GM18508 (cell line): ENCODE data around the gene PRRX2.

ENCODE experiments used
- ATAC-seq: cut with Tn5 transposase; IDR thresholded peaks from one replicate; pipeline ENCODE4 v1.9.1; 2021; ENCODE audit warnings: moderate number of reproducible peaks; ENCODE audit not compliant: insufficient read depth, unreplicated experiment

The PRRX2 gene

GRCh38 chr9:129698254-129698757 is 32.9 kb downstream of the PRRX2 start:
- no peak for ATAC-seq

DNA sequence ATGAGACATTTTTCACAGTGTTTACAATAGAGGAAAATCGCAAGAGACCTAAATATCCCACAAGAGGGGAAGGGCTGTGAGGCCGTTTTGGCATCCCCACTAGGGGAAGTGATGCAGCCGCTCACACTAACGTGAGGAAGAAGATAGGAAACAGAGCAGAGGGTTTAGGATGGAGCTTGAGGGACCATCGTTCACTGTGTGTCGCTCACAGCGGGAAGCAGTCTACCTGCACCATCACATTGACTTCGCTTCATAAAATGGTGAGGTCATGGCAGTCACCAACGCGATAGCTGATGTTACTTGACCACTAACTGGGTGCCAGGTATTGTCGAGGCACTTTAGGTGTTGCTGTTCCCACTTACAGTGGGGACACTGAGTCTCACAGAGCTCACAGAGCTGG is 35.6 kb downstream of the PRRX2 start:
- ATAC-seq, result no peak

- no peak for ATAC-seq
Measured at GRCh38 chr9:129701549-129701948, 36.1 kb downstream of the PRRX2 start.

DNA sequence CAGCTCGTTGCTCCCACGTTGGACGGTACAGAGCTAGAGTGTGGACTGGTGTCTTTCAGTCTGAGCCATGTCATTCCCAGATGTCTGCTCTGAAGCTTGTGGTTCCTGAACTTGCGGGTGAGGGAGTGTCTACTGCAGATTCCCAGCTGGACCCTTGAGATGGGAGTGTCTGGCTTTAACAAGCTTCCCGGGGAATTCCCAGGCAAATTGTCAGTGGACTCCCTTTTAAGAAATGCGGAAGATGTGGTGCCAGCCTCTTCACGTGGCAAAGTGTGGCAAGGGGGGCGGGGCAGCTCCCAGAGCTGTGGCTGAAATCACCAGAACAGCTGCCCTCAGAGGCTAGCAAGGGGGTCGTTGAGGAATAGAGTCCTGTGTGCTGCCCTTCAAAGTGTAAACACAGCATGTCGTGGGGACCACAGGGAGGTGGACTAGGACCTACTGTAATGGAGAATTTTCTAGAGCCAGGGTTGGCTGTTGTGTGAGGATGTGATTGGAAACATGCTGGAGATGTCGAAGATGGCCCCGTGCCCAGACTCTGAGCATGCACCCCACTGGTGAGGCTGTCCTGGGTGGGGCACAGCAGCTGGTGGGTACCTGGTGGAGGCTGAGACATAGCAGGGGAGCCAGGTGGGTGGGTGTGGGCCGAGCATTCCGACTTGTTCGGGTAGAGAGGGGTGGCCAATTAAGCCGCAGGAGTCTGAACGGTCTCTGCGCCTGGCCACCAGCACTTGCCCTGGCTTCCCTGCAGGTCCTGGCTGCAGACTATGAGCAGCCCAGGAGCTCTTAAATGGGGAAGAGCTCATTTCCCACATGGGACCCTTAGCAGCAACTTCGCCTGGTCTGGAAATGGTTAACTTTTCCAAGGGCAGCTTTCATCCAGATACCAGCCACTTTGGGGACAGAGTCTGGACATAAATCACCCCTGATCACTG is 37.4 kb downstream of the PRRX2 start:
- ATAC-seq, result no peak

GRCh38 chr9:129703667-129704355 is 38.4 kb downstream of the PRRX2 start:
- no peak for ATAC-seq

GRCh38 chr9:129704807-129705206 is 39.4 kb downstream of the PRRX2 start:
- ATAC-seq, result no peak

DNA sequence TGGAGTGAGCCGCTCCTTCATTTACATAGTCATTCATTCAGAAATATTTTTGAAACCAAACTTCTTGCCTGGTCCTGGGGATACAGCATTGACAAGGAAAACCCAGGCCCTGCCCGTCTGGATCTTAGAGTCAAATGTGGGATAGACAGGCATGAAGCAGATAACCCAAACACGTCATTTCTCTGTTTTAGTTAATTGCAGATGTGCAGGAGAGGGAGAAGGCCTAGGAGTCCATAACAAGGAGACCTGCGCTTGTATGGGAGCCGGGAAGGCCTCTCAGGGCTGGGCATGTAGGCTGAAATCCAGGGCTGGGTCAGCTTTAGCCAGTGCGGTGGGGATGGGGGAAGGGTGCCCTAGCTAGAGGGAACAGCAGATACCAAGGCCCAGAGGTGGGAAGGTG is 43.3 kb downstream of the PRRX2 start:
- ATAC-seq, result no peak

DNA sequence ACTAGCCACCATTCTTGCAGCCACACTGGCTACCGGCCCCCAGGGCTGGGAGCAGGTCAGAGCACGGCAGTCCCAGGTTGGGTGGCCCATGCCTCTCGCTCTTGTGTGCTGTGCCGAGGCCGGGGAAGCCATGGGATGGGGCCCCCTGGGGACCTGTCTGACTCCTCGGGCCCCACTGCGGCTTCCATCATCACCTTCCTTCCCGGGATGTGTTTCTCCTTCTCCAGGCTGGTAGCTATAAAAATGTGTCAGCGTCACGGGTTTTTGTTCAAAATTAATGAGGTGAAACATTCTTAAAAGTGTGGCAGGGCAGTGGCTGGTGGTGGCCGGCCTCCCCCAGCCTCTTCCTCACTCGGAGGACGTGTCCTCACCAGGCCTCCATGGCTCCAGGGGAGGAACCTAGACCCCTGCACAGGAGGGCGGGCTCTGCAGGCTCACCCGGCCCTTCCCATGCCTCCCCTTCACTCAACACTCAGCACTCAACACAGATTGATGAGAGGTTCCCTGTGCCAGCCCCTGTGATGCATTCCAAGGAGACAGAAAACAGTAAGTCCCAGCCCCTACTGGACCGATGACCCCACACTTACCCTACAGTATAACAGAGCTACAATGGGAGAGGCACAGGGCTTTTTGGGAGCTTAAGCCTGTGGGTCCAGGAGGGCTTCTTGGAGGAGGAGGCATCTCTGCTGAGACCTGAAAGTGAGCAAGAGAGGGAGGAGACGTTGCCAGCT is 44.2 kb downstream of the PRRX2 start:
- ATAC-seq, result no peak

GRCh38 chr9:129710169-129710453 is 44.7 kb downstream of the PRRX2 start:
- ATAC-seq, result no peak

DNA sequence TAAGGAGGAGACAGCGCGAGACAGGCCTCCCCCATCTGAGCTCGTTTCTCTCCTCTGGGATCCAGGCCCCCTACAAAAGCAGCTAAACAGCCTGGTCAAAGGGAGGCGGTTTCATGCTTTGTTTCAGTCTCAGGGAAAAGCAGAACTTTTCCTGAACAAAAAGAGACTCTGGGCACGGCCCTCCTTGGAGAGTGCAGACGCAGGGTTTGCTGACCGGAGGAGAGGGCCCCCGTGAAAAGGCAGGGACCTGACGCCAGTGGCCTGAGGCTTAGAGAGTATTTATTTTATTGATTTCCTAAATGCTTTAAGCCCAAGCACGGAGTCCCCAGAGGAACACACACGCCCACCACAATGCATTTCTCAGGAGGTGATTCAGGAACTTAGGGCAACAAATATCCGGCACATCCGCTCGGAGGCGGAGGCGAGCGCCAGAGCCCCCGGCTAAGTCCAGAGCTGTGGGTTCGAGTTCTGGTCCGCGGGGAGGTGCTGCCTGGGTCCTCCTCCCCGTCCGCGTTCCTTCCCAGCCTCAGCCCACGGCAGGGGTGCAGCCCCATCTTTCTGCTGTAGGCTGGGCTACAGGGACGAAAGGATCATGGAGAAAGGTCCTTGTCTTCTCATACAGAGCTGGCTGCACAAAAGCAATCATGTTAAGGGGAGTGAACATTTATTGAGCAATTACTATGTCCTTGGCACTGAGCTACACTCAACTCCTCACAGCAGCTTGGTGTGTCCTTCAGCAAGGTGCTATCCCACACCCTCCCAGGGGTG is 47.4 kb downstream of the PRRX2 start:
- ATAC-seq, result no peak

- ATAC-seq, result no peak
Measured at GRCh38 chr9:129713402-129713679, 47.9 kb downstream of the PRRX2 start.

GRCh38 chr9:129714511-129715061 is 49.1 kb downstream of the PRRX2 start:
- no peak for ATAC-seq

DNA sequence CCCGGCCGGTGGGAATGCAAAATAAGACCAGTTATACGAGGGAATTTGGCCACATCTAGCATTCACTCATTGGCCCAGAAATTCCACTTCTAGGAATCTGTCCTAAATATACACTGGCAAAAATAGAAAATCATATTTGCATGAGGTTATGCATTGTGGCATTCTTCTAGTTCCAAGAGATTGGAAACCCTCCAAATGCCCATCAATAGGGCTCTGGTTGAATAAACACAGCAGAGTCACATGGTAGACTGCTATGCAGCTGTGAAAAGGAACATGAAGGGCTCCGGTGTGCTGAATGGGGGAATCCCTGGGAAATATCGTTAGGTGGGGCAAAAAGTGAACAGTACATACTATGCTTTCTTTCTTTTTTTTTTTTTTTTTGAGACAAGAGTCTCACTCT is 50.6 kb downstream of the PRRX2 start:
- no peak for ATAC-seq

- ATAC-seq, result no peak
Measured at GRCh38 chr9:129717991-129718390, 52.5 kb downstream of the PRRX2 start.

DNA sequence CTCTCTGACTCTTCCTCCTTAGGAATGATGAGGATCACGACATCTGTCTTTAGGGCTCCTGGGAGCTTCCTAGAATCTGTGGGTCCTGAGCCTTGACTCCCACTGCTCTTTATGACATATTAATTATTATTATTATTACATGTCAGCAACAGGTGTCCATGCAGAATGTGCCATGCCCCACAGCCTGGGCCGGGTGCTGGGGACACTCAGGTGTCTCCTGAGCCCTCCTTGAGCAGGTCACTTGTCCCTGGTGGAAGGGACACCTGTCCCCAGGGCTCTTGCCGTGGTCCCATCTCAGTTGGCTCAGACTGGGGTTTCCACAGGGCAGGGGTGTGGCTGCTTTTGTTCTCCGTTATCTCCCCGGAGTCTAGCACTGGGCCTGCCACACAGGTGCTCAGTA is 53.2 kb downstream of the PRRX2 start:
- no peak for ATAC-seq

- ATAC-seq, result no peak
Measured at GRCh38 chr9:129719135-129719534, 53.7 kb downstream of the PRRX2 start.

DNA sequence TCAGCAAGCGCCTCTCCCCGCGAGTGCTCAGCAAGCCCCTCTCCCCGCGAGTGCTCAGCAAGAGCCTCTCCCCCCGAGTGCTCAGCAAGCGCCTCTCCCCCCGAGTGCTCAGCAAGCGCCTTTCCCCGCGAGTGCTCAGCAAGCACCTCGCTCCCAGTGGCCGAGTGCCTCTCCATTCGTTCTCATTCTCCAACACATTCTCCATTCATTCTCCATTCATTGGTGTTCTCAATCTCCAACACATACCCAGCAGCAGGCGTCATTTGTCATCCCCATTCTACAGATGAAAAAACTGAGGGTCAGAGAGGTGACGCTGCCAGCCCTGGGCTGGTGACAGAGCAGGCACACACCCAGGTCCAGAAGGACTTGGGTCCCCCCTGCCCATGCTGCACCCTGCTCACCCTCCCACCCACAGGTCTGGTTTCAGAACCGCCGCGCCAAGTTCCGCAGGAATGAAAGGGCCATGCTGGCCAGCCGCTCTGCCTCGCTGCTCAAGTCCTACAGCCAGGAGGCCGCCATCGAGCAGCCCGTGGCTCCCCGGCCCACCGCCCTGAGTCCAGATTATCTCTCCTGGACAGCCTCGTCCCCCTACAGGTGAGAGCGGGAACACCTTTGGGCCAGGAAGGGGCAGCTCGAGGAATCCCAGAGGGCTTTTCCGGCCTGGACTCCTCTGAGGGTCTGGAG is 54.9 kb downstream of the PRRX2 start:
- ATAC-seq, result no peak

DNA sequence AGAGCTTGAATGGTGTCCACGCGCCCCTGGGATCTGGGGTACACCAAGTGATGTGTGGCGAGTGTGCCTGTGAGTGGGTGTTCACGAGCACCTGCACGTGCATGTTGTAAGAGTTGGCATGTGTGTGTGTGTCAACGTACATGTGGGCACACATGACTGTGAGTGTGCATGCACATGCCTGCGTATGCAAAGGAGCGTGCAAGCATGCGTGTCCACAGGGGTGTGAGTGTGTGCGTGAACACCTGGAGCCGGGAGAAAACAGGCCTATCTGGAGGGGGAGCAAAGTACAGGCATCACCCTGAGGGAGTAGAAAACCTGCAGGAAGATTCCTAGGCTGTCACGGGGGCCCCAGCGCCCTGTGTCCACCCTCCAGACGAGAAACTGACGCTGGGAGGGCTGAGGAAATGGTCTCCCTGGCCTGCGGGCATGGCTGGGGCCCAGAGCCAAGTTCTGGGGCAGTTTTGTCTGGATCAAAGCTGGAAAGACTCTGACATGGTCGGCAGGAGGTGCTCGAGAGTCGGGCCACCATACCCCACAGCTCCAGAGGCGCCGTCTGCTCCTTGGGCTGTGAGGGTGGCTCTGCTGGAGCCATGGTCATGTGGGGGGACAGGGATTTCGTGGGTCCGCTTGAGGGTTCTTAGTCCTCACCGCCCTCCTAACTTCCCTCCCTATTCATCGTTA is 55.6 kb downstream of the PRRX2 start:
- ATAC-seq, result no peak

GRCh38 chr9:129722913-129723312 is 57.5 kb downstream of the PRRX2 start:
- no peak for ATAC-seq
